Glutamatergic neuron (in vitro differentiated cells): Measurements from ENCODE around the gene KEAP1. TPM values are rescaled to one million over a fixed set of nuclear protein-coding genes. Genes with fewer than 3 reads are reported as not detected.
A peak's percentile ranks its signal among the peaks of the same experiment; 100 is the strongest.

Experiments
- DNase-seq: peaks from one replicate; pipeline ENCODE4 v3.0.0; 2022
- H3K27ac Mint-ChIP-seq: one replicate; pipeline ENCODE4 v1.8.0; 2020; ENCODE audit warnings: mild to moderate bottlenecking, mixed read lengths, inconsistent platforms; ENCODE audit not compliant: unreplicated experiment
- H3K27me3 Mint-ChIP-seq: one replicate; pipeline ENCODE4 v1.8.0; 2020; ENCODE audit warnings: mild to moderate bottlenecking, moderate library complexity, mixed read lengths, inconsistent platforms; ENCODE audit not compliant: unreplicated experiment
- H3K36me3 Mint-ChIP-seq: one replicate; pipeline ENCODE4 v1.8.0; 2020; ENCODE audit warnings: mild to moderate bottlenecking, mixed read lengths, inconsistent platforms; ENCODE audit not compliant: unreplicated experiment
- H3K4me1 Mint-ChIP-seq: one replicate; pipeline ENCODE4 v1.8.0; 2020; ENCODE audit warnings: mild to moderate bottlenecking, low read depth, mixed read lengths, inconsistent platforms; ENCODE audit not compliant: unreplicated experiment
- H3K4me3 Mint-ChIP-seq: one replicate; pipeline ENCODE4 v1.8.0; 2020; ENCODE audit warnings: mild to moderate bottlenecking, mixed read lengths, inconsistent platforms; ENCODE audit not compliant: unreplicated experiment
- H3K9me3 Mint-ChIP-seq: one replicate; pipeline ENCODE4 v1.8.0; 2020; ENCODE audit warnings: mild to moderate bottlenecking, moderate library complexity, mixed read lengths, inconsistent platforms; ENCODE audit not compliant: unreplicated experiment
- total RNA-seq: library from RNA; stranded (reverse); fragmentation: NEBNext Ultra II Directional; extraction: Animal tissue kit (Norgen Biotek cat#: 25700); gene quantifications from one replicate; pipeline ENCODE4 v1.2.1, GENCODE V29; 2021; ENCODE audit not compliant: unreplicated experiment
- TF ChIP-seq, protein P1 (sequence below): fragments of 200-600 bp; sonication (generic); IDR thresholded peaks from one replicate; pipeline ENCODE4 v1.5.0; 2021; ENCODE audit not compliant: partially characterized antibody, unreplicated experiment

Gene KEAP1
- total RNA-seq, 1 donor from 2014 or later, result 44.1 TPM

DNA sequence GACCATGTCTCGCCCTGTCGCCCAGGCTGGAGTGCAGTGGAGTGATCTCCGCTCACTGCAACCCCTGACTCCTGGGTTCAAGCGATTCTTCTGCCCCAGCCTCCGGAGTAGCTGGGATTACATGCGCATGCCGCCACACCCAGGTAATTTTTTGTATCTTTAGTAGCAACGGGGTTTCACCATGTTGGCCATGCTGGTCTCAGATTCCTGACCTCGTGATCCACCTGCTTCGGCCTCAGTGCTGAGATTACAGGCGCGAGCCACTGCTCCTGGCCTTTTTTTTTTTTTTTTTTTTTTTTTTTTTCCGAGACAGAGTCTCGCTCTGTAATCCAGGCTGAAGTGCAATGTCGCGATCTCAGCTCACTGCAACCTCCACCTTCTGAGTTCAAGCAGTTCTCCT lies 4.9 kb upstream of the KEAP1 start:
- H3K4me3 Mint-ChIP-seq, result no peak overlapping the region
- H3K36me3 Mint-ChIP-seq, result no peaks in the 10 kb centered on the region
- H3K27me3 Mint-ChIP-seq, result peaks cover 4% of the 10 kb centered on the region
- peaks cover 5% of the 10 kb centered on the region for H3K9me3 Mint-ChIP-seq
- no peak overlapping the region for H3K27ac Mint-ChIP-seq
- DNase-seq, result no peak
- no peaks in the 10 kb centered on the region for H3K4me1 Mint-ChIP-seq
- TF ChIP-seq, protein P1, sequence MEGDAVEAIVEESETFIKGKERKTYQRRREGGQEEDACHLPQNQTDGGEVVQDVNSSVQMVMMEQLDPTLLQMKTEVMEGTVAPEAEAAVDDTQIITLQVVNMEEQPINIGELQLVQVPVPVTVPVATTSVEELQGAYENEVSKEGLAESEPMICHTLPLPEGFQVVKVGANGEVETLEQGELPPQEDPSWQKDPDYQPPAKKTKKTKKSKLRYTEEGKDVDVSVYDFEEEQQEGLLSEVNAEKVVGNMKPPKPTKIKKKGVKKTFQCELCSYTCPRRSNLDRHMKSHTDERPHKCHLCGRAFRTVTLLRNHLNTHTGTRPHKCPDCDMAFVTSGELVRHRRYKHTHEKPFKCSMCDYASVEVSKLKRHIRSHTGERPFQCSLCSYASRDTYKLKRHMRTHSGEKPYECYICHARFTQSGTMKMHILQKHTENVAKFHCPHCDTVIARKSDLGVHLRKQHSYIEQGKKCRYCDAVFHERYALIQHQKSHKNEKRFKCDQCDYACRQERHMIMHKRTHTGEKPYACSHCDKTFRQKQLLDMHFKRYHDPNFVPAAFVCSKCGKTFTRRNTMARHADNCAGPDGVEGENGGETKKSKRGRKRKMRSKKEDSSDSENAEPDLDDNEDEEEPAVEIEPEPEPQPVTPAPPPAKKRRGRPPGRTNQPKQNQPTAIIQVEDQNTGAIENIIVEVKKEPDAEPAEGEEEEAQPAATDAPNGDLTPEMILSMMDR, result no peak

DNA sequence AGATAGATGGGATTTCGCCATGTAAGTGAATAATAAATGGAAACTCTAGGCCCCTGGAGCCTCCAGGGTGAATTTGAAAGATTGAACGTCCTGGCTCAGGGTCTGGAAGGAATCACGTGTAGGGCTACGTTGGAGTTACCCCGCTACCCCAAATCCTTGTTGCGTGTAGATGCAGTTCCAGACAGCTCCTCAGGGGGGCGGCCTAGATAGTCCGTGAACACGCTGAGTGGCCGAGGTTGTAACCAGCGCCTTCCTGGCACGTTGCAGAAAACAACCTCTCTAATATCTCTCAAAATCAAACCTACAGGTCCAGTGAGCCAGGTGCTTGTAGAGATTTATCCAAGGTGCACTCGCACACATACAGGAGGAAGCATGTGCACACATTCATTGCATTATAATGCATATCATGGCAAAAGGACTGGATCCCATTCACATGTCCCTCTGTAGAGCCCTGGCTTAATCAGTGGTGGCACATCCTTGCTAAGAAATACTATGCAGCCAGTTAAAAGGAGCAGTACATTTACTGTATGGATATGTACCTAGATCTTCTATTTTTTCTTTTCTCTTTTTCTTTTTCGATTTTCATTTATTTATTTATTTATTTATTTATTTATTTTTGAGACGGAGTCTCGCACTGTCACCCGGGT lies 2.5 kb upstream of the KEAP1 start:
- peaks cover 2% of the 10 kb centered on the region for H3K4me1 Mint-ChIP-seq
- DNase-seq, result peak; percentile 83
- H3K4me3 Mint-ChIP-seq, result no peak overlapping the region
- no peak overlapping the region for H3K27ac Mint-ChIP-seq
- peaks cover 5% of the 10 kb centered on the region for H3K9me3 Mint-ChIP-seq
- H3K36me3 Mint-ChIP-seq, result no peaks in the 10 kb centered on the region
- TF ChIP-seq, protein P1, result peak; percentile 86
- H3K27me3 Mint-ChIP-seq, result peaks cover 3% of the 10 kb centered on the region

DNA sequence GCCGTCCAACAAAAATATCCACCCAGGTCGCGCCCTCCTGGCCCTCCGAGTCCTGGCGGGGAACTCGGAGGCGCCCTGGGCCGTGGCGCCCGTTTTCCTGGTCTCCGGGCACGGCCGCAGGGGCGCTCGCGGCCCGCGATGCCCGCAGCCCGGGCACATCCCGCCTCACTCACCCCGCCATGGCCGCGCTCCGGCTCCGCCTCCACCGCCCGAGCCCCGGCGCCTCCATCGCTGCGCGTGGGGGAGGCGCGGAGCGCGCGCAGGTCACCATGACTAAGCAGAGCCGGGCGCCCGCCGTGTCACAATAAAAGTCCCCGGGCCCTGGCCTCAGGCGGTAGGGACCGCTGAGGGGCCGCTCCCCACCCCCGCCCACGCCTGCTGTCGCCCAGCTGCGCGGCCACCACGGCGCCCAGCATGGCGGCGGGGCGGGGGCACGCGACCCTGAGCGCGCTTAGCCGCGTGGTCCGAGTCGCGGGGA lies 593 bp downstream of the KEAP1 start:
- Mint-ChIP-seq H3K9me3 (peaks cover 5% of the 10 kb centered on the region), H3K4me3 (peak overlapping the region; percentile 93), H3K27me3 (peaks cover 3% of the 10 kb centered on the region), H3K27ac (peak overlapping the region; percentile 93), H3K4me1 (peaks cover 3% of the 10 kb centered on the region), H3K36me3 (peaks cover 4% of the 10 kb centered on the region)
- TF ChIP-seq, protein P1, result no peak
- peak; percentile 96 for DNase-seq

DNA sequence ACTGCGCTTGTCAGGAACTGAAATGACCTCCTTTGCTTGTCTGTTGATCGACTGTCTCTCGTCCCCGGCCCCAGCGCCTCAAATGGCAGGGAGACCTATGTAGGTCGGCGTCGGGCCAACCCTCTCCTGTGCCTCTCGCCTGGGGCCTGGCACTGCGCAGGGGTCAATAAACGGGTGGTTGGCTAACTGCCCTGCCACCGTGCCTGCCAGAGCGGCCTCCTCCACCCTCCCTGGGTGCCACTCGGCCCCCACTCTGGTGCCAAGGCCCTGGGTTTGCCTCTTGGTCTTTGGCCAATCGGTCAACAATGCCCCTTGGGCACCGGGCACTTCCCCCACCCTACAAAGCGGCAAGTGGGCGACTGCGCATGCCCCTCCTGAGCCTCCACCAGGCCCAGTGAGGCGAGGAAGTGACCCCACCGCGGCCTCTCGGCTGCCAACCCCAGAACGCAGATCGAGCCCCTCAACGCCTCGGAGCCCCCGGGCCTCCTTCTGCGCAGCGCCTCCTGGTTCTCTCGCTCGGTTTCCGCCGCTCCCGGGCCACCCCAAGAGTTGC lies 1.1 kb downstream of the KEAP1 start:
- peaks cover 5% of the 10 kb centered on the region for H3K9me3 Mint-ChIP-seq
- TF ChIP-seq, protein P1, result no peak
- peaks cover 3% of the 10 kb centered on the region for H3K27me3 Mint-ChIP-seq
- peak overlapping the region; percentile 93 for H3K27ac Mint-ChIP-seq
- peak; percentile 56 for DNase-seq
- H3K4me3 Mint-ChIP-seq, result peak overlapping the region; percentile 93
- peaks cover 3% of the 10 kb centered on the region for H3K4me1 Mint-ChIP-seq
- H3K36me3 Mint-ChIP-seq, result peaks cover 4% of the 10 kb centered on the region

DNA sequence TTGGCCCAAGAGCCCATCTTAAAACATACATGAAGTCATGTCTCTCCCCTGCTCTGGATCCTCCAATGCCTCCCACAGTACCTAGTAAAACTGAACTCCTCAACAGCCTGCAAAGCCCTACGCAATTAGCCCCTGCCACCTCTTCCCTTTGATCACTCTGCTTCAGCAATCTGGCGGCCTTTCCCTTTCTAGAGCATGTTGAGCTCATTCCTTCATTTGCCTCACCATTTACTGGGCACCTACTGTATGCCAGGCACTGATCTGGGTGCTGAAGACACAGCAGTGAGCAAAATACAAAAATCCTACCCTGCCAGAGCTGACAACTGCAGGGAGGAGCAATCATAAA lies 2.9 kb downstream of the KEAP1 start:
- Mint-ChIP-seq H3K9me3 (peaks cover 5% of the 10 kb centered on the region), H3K4me3 (peak overlapping the region; percentile 46), H3K4me1 (peaks cover 3% of the 10 kb centered on the region), H3K27ac (peak overlapping the region; percentile 82), H3K36me3 (peaks cover 4% of the 10 kb centered on the region), H3K27me3 (peaks cover 3% of the 10 kb centered on the region)
- DNase-seq, result no peak
- TF ChIP-seq, protein P1, result no peak
